Liver (tissue), 9 donors: ENCODE results near the gene CLEC18A. TPM values are rescaled to one million over a fixed set of nuclear protein-coding genes. Genes with fewer than 3 reads are reported as not detected.

Source experiments
- DNase-seq: peaks from one replicate; pipeline ENCODE4 v3.0.0-alpha.2; 2017; ENCODE audit warnings: low spot score
- H3K27ac ChIP-seq, 2 donors: one replicate each; pipeline ENCODE4 v1.7.0; 2013; ENCODE audit warnings: inconsistent platforms in 2 of 2, low read length in 2 of 2, control low read depth in 1 of 2, low read depth in 1 of 2, mild to moderate bottlenecking in 1 of 2
- H3K27me3 ChIP-seq, 4 donors: one replicate each; pipeline versions ENCODE4 v1.6.1 to v1.7.0; 2013; ENCODE audit warnings: low read length in 3 of 4, inconsistent platforms in 1 of 4, mild to moderate bottlenecking in 1 of 4, moderate library complexity in 1 of 4; ENCODE audit not compliant: control insufficient read depth in 4 of 4, insufficient read depth in 4 of 4
- H3K36me3 ChIP-seq, 4 donors: one replicate each; pipeline versions ENCODE4 v1.6.1 to v1.7.0; 2013; ENCODE audit warnings: low read length in 3 of 4, mild to moderate bottlenecking in 3 of 4, low read depth in 1 of 4, moderate library complexity in 1 of 4; ENCODE audit not compliant: control insufficient read depth in 4 of 4, insufficient read depth in 3 of 4
- H3K4me1 ChIP-seq, 4 donors: one replicate each; pipeline versions ENCODE4 v1.6.1 to v1.7.0; 2013; ENCODE audit warnings: low read length in 3 of 4, mild to moderate bottlenecking in 3 of 4, moderate library complexity in 1 of 4; ENCODE audit not compliant: control insufficient read depth in 4 of 4, insufficient read depth in 4 of 4
- H3K4me3 ChIP-seq, 3 donors: one replicate each; pipeline versions ENCODE4 v1.6.1 to v1.7.0; 2013; ENCODE audit warnings: low read length in 3 of 3, control low read depth in 1 of 3, low read depth in 1 of 3, mild to moderate bottlenecking in 1 of 3
- H3K9ac ChIP-seq, 2 donors: one replicate each; pipeline ENCODE4 v1.7.0; 2013; ENCODE audit warnings: low read length in 2 of 2, mild to moderate bottlenecking in 2 of 2, moderate library complexity in 2 of 2, control low read depth in 1 of 2, low read depth in 1 of 2
- H3K9me3 ChIP-seq, 4 donors: one replicate each; pipeline versions ENCODE4 v1.6.1 to v1.7.0; 2013; ENCODE audit warnings: low read length in 3 of 4; ENCODE audit not compliant: control insufficient read depth in 4 of 4
- CTCF ChIP-seq: fragments of 150-350 bp; IDR thresholded peaks from 2 replicates; pipeline ENCODE4 v1.5.1; 2017; ENCODE audit warnings: improper control_type of control experiment, low read depth, low read length; ENCODE audit not compliant: missing input control
- EGR1 ChIP-seq, 2 donors: IDR thresholded peaks; 2 replicates each; pipeline ENCODE4 v1.6.1; 2016 to 2018; ENCODE audit warnings: antibody characterized with exemption in 2 of 2, low read depth in 2 of 2
- GABPA ChIP-seq, 2 donors: IDR thresholded peaks in 1 of 2; conservative IDR thresholded peaks in 1 of 2; 2 replicates each; pipeline ENCODE4 v1.6.1; 2016; ENCODE audit warnings: antibody characterized with exemption in 2 of 2, mild to moderate bottlenecking in 1 of 2, moderate library complexity in 1 of 2
- HNF4A ChIP-seq, 2 donors: conservative IDR thresholded peaks; 2 replicates each; pipeline ENCODE4 v1.6.1; 2016; ENCODE audit warnings: antibody characterized with exemption in 2 of 2, mild to moderate bottlenecking in 2 of 2
- HNF4G ChIP-seq: IDR thresholded peaks from 2 replicates; pipeline ENCODE4 v1.6.1; 2016; ENCODE audit warnings: antibody characterized with exemption
- JUND ChIP-seq, 2 donors: IDR thresholded peaks; 2 replicates each; pipeline ENCODE4 v1.6.1; 2016; ENCODE audit warnings: antibody characterized with exemption in 2 of 2
- MAX ChIP-seq: IDR thresholded peaks from 2 replicates; pipeline ENCODE4 v1.6.1; 2016; ENCODE audit warnings: antibody characterized with exemption
- NR2F2 ChIP-seq: IDR thresholded peaks from 2 replicates; pipeline ENCODE4 v1.6.1; 2016; ENCODE audit warnings: antibody characterized with exemption
- RAD21 ChIP-seq, 2 donors: IDR thresholded peaks; 2 replicates each; pipeline ENCODE4 v1.6.1; 2016; ENCODE audit warnings: antibody characterized with exemption in 2 of 2, mild to moderate bottlenecking in 2 of 2
- RXRA ChIP-seq, 2 donors: IDR thresholded peaks; 2 replicates each; pipeline ENCODE4 v1.6.1; 2017 to 2018; ENCODE audit warnings: antibody characterized with exemption in 2 of 2, mild to moderate bottlenecking in 1 of 2
- SP1 ChIP-seq: IDR thresholded peaks from 2 replicates; pipeline ENCODE4 v1.6.1; 2018; ENCODE audit warnings: antibody characterized with exemption, mild to moderate bottlenecking
- TAF1 ChIP-seq: conservative IDR thresholded peaks from 2 replicates; pipeline ENCODE4 v1.6.1; 2016; ENCODE audit warnings: antibody characterized with exemption, mild to moderate bottlenecking
- ZBTB33 ChIP-seq: IDR thresholded peaks from 2 replicates; pipeline ENCODE4 v1.6.1; 2016; ENCODE audit warnings: antibody characterized with exemption
- WGBS: extraction: QIAGEN DNeasy Blood & Tissue Kit; methylation state at CpG from one replicate; pipeline ENCODE4 v1.1.7; 2013; 5-methylcytosine and 5-hydroxymethylcytosine counted together
- polyA plus RNA-seq, 2 donors: library from polyadenylated mRNA; stranded (reverse) in 1 of 2; unstranded in 1 of 2; fragments of 200-250 nt in 1 of 2; fragments of >200 nt in 1 of 2; fragmentation: Nextera tagmentation in 1 of 2; extraction: Ambion mirVana in 1 of 2; gene quantifications; one replicate each; pipeline versions ENCODE4 v1.2.1 to v1.2.3, GENCODE V29; 2013 to 2015
- total RNA-seq, 2 donors: library from RNA; depleted of rRNA; stranded (reverse); fragments of >200 nt; gene quantifications; one replicate each; pipeline ENCODE4 v1.2.3, GENCODE V29; 2014
- donor health status: healthy.
- donor health status: healthy.
- donor health status: healthy.
- donor health status: healthy.
- donor health status: healthy.

The CLEC18A gene
- total and polyA plus RNA-seq, 4 donors: 0.05 to 1.0 (median 0.24) TPM

GRCh38 chr16:69910964-69911363 lies 40.2 kb upstream of the CLEC18A start:
- DNase-seq: no peak
- H3K9me3 ChIP-seq: no peaks in the 10 kb centered on the region
- WGBS: 77% methylated on average over 3 of the region's 3 CpGs
- no peak overlapping the region for H3K9ac ChIP-seq
- H3K4me3 ChIP-seq: no peak overlapping the region
- no peak for TF ChIP-seq EGR1 (IDR thresholded peaks at IDR 0.05; ENCODE audit: low read depth in 2 of 2)
- TF ChIP-seq HNF4G: no peak
- TF ChIP-seq ZBTB33: no peak
- TF ChIP-seq RXRA (IDR thresholded peaks at IDR 0.05): no peak
- no peak for TF ChIP-seq HNF4A (conservative IDR thresholded peaks at IDR 0.05)
- peaks cover 0 to 7% (median 4%) of the 10 kb centered on the region in 4 donors for H3K36me3 ChIP-seq
- no peaks in the 10 kb centered on the region for H3K27me3 ChIP-seq
- H3K4me1 ChIP-seq: peaks cover 0 to 3% (median 2%) of the 10 kb centered on the region in 4 donors
- H3K27ac ChIP-seq: no peak overlapping the region

GRCh38 chr16:69916462-69916861 lies 34.7 kb upstream of the CLEC18A start:
- WGBS: 96% methylated on average over 1 of the region's 1 CpG
- TF ChIP-seq CTCF (no peak), RAD21 (IDR thresholded peaks at IDR 0.05) (no peak), ZBTB33 (no peak), MAX (no peak), SP1 (no peak), EGR1 (IDR thresholded peaks at IDR 0.05; ENCODE audit: low read depth in 2 of 2) (no peak), GABPA (IDR thresholded peaks at IDR 0.05 in 1 of 2, conservative IDR thresholded peaks at IDR 0.05 in 1 of 2) (no peak), JUND (IDR thresholded peaks at IDR 0.05) (no peak), TAF1 (no peak), NR2F2 (no peak), HNF4G (no peak)
- Histone ChIP-seq H3K4me1 (no peaks in the 10 kb centered on the region), H3K9me3 (no peaks in the 10 kb centered on the region), H3K27ac (no peak overlapping the region), H3K36me3 (peaks cover 0 to 2% (median under 1%) of the 10 kb centered on the region in 4 donors), H3K27me3 (no peaks in the 10 kb centered on the region), H3K4me3 (no peak overlapping the region), H3K9ac (no peak overlapping the region)
- no peak for DNase-seq
